Measurements from ENCODE around the gene ATP1A3. TPM values are rescaled to one million over a fixed set of nuclear protein-coding genes. Genes with fewer than 3 reads are reported as not detected.

Gene ATP1A3
- total RNA-seq, 4 donors from 2014 or later, result 0.55 TPM; not detected in 3

- Histone ChIP-seq H3K4me1 (no peaks in the 10 kb centered on the region), H3K36me3 (no peaks in the 10 kb centered on the region), H3K9me3 (no peaks in the 10 kb centered on the region), H3K27ac (no peak overlapping the region), H3K27me3 (peaks cover 2 to 46% of the 10 kb centered on the region in 2 donors), H3K4me3 (no peak overlapping the region)
- TF ChIP-seq, protein P1, sequence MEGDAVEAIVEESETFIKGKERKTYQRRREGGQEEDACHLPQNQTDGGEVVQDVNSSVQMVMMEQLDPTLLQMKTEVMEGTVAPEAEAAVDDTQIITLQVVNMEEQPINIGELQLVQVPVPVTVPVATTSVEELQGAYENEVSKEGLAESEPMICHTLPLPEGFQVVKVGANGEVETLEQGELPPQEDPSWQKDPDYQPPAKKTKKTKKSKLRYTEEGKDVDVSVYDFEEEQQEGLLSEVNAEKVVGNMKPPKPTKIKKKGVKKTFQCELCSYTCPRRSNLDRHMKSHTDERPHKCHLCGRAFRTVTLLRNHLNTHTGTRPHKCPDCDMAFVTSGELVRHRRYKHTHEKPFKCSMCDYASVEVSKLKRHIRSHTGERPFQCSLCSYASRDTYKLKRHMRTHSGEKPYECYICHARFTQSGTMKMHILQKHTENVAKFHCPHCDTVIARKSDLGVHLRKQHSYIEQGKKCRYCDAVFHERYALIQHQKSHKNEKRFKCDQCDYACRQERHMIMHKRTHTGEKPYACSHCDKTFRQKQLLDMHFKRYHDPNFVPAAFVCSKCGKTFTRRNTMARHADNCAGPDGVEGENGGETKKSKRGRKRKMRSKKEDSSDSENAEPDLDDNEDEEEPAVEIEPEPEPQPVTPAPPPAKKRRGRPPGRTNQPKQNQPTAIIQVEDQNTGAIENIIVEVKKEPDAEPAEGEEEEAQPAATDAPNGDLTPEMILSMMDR (IDR thresholded peaks at IDR 0.05), result no peak
- TF ChIP-seq POLR2A (IDR thresholded peaks at IDR 0.05), result no peak
- intact Hi-C loops (cut with DNase I; ENCODE audit: low total_unique reads), result no loop called here
- no peak for DNase-seq
Measured at GRCh38 chr19:41919948-41920712, 73.9 kb downstream of the ATP1A3 start.

GRCh38 chr19:41918653-41919244 is 75.3 kb downstream of the ATP1A3 start:
- H3K4me1 ChIP-seq, result no peaks in the 10 kb centered on the region
- no peak for TF ChIP-seq POLR2A (IDR thresholded peaks at IDR 0.05)
- TF ChIP-seq, protein P1 (IDR thresholded peaks at IDR 0.05), result no peak
- H3K9me3 ChIP-seq, result no peaks in the 10 kb centered on the region
- no peak for DNase-seq
- no peak overlapping the region for H3K4me3 ChIP-seq
- H3K27me3 ChIP-seq, result peaks cover 8 to 54% of the 10 kb centered on the region in 2 donors
- no peak overlapping the region for H3K27ac ChIP-seq
- no peaks in the 10 kb centered on the region for H3K36me3 ChIP-seq
- intact Hi-C loops (cut with DNase I; ENCODE audit: low total_unique reads), result no loop called here

DNA sequence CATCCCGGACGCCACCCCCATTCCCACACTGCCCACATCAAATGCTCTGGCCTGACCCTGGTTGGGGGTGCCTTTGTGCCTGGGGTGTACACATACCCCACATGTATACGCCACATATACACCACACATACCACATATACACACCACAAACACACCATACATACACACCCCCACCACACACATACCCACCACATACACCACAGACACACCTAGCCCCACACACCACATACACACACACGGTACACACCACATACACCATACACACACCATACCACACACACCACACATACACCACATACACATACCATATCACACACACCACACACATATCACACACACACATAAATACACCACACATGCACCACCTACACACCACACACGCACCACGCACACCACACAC is 75.9 kb downstream of the ATP1A3 start:
- no peaks in the 10 kb centered on the region for H3K9me3 ChIP-seq
- intact Hi-C loops (cut with DNase I; ENCODE audit: low total_unique reads), result no loop called here
- H3K27me3 ChIP-seq, result peaks cover 10 to 54% of the 10 kb centered on the region in 2 donors
- TF ChIP-seq, protein P1 (IDR thresholded peaks at IDR 0.05), result no peak
- no peak for TF ChIP-seq POLR2A (IDR thresholded peaks at IDR 0.05)
- H3K27ac ChIP-seq, result no peak overlapping the region
- no peak overlapping the region for H3K4me3 ChIP-seq
- no peaks in the 10 kb centered on the region for H3K4me1 ChIP-seq
- no peaks in the 10 kb centered on the region for H3K36me3 ChIP-seq
- no peak for DNase-seq

DNA sequence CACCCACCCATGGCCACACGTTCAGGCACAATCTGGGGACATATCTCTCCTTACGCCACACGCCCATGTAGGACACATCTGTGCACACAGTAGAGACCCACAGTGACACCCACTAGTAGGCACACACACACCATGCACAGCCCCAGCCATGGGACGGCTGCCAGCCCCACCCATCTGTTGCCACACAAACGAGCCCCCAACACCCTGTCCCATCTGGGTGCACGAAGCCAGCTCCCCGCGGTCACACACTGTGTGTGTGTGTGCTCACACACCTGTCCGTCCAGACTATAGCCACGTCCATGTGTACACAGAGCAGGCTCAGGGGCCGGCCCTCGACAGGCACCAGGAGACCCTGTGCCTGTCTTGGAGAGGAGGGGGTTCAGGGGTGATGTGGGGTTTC is 76.4 kb downstream of the ATP1A3 start:
- intact Hi-C loops (cut with DNase I; ENCODE audit: low total_unique reads), result no loop called here
- Histone ChIP-seq H3K4me3 (no peak overlapping the region), H3K27me3 (peaks cover 15 to 55% of the 10 kb centered on the region in 2 donors), H3K9me3 (no peaks in the 10 kb centered on the region), H3K27ac (no peak overlapping the region), H3K4me1 (no peaks in the 10 kb centered on the region), H3K36me3 (no peaks in the 10 kb centered on the region)
- DNase-seq, result no peak
- no peak for TF ChIP-seq POLR2A (IDR thresholded peaks at IDR 0.05)

Other genes starting within 250 kb of the ATP1A3 start
- under 1 TPM in 1 of 4 donors, not detected in 3; 0.41 TPM for gene CEACAM6, start 238.7 kb downstream of the ATP1A3 start, total RNA-seq
- gene CEACAM3, start 197.6 kb downstream of the ATP1A3 start, total RNA-seq, result not detected
- not detected for gene LYPD4, start 149.5 kb downstream of the ATP1A3 start, total RNA-seq
- gene DMRTC2, start 149.2 kb downstream of the ATP1A3 start, total RNA-seq, result under 1 TPM in 1 of 4 donors, not detected in 3; 0.14 TPM
- 1,000 to 10,000 TPM in 2 of 4 donors, 100 to 1,000 TPM in 2; 324 to 1,895 (median 1,094) TPM for gene RPS19, start 134.0 kb downstream of the ATP1A3 start, total RNA-seq
- gene CD79A, start 117.0 kb downstream of the ATP1A3 start, total RNA-seq, result under 1 TPM in 2 of 4 donors, not detected in 2; 0.29 to 0.62 TPM
- gene ARHGEF1, start 111.0 kb downstream of the ATP1A3 start, total RNA-seq, result 100 to 1,000 TPM in 1 of 4 donors, 10 to 100 TPM in 3; 13.5 to 118 (median 37.1) TPM
- 1 to 10 TPM in 1 of 4 donors, not detected in 3; 1.7 TPM for gene ERFL, start 65.8 kb downstream of the ATP1A3 start, total RNA-seq
- 100 to 1,000 TPM in 3 of 4 donors, 10 to 100 TPM in 1; 83.0 to 223 (median 178) TPM for gene RABAC1, start 34.9 kb downstream of the ATP1A3 start, total RNA-seq
- gene GRIK5, start 76.0 kb upstream of the ATP1A3 start, total RNA-seq, result 10 to 100 TPM in 1 of 4 donors, 1 to 10 TPM in 2, not detected in 1; 5.6 to 17.8 (median 7.0) TPM
- gene ZNF574, start 81.9 kb upstream of the ATP1A3 start, total RNA-seq, result 10 to 100 TPM in 3 of 4 donors, 1 to 10 TPM in 1; 5.6 to 19.9 (median 14.1) TPM
- 1 to 10 TPM in 1 of 4 donors, under 1 TPM in 2, not detected in 1; 0.55 to 3.2 (median 0.77) TPM for gene POU2F2, start 138.2 kb upstream of the ATP1A3 start, total RNA-seq
- 100 to 1,000 TPM in 1 of 4 donors, 10 to 100 TPM in 2, 1 to 10 TPM in 1; 8.2 to 127 (median 23.0) TPM for gene DEDD2, start 223.4 kb upstream of the ATP1A3 start, total RNA-seq
- 10 to 100 TPM in 2 of 4 donors, 1 to 10 TPM in 2; 1.0 to 20.6 (median 8.4) TPM for gene ZNF526, start 226.1 kb upstream of the ATP1A3 start, total RNA-seq
- gene GSK3A, start 248.4 kb upstream of the ATP1A3 start, total RNA-seq, result 10 to 100 TPM in 3 of 4 donors, 1 to 10 TPM in 1; 3.5 to 44.3 (median 34.4) TPM